Nephron progenitor cell (in vitro differentiated cells): ENCODE measurements around the gene EPHA8.

Experiments
- DNase-seq: peaks from one replicate; pipeline ENCODE4 v3.0.0; 2021
- H3K27ac Mint-ChIP-seq: 2 replicates; pipeline ENCODE4 v1.8.0; 2021; ENCODE audit warnings: mild to moderate bottlenecking, moderate library complexity, mixed read lengths
- H3K27me3 Mint-ChIP-seq: 2 replicates; pipeline ENCODE4 v1.8.0; 2021; ENCODE audit warnings: mild to moderate bottlenecking, low read depth, mixed read lengths; ENCODE audit not compliant: poor library complexity
- H3K36me3 Mint-ChIP-seq: 2 replicates; pipeline ENCODE4 v1.8.0; 2021; ENCODE audit warnings: low read depth, mixed read lengths
- H3K4me1 Mint-ChIP-seq: 2 replicates; pipeline ENCODE4 v1.8.0; 2021; ENCODE audit warnings: mixed read lengths
- H3K4me3 Mint-ChIP-seq: 2 replicates; pipeline ENCODE4 v1.8.0; 2021; ENCODE audit warnings: mild to moderate bottlenecking, moderate library complexity, mixed read lengths
- H3K9me3 Mint-ChIP-seq: 2 replicates; pipeline ENCODE4 v1.8.0; 2021; ENCODE audit warnings: mild to moderate bottlenecking, moderate library complexity, mixed read lengths
- TF ChIP-seq, protein P1 (sequence below): fragments of 200-600 bp; sonication (generic); IDR thresholded peaks from 2 replicates; pipeline ENCODE4 v1.5.0; 2021; ENCODE audit warnings: antibody characterized with exemption

EPHA8 gene

DNA sequence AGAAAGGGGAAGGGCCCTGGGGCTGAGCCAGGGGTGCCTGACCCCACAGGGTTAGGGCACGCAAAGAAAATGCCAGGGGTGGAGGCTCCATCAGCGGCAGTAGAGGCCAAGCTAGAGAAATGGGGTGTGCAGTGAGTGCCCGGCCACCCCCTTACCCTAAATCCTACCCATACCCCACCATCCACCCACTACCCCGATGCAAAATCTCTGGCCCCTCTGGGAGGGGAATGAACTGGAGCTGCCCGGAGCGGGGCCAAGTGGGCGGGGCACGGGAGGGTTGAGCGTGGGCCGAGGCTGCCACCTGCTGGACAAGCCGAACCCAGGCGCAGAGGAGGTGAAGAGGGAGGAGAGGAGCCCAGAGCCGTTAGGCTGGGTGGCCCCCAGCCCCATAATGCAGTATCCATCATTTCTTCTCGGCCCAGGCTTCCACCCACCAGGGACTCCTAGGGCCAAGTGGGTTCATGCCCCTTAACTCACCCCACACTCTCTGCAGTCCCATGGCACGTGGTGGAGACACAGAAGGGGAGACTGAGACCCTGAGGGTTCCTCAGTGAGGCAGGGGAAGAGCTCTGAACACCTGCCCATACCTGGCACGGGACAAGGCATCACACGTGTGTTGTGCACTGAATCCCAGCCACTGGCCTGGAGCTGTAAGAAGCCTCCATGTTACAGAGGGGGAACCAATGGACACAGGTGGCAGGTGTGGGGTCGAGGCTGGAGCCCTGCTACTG lies 78.8 kb downstream of the EPHA8 start:
- peak; percentile 94 for DNase-seq
- TF ChIP-seq, protein P1, sequence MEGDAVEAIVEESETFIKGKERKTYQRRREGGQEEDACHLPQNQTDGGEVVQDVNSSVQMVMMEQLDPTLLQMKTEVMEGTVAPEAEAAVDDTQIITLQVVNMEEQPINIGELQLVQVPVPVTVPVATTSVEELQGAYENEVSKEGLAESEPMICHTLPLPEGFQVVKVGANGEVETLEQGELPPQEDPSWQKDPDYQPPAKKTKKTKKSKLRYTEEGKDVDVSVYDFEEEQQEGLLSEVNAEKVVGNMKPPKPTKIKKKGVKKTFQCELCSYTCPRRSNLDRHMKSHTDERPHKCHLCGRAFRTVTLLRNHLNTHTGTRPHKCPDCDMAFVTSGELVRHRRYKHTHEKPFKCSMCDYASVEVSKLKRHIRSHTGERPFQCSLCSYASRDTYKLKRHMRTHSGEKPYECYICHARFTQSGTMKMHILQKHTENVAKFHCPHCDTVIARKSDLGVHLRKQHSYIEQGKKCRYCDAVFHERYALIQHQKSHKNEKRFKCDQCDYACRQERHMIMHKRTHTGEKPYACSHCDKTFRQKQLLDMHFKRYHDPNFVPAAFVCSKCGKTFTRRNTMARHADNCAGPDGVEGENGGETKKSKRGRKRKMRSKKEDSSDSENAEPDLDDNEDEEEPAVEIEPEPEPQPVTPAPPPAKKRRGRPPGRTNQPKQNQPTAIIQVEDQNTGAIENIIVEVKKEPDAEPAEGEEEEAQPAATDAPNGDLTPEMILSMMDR: peak; percentile 92
- no peaks in the 10 kb centered on the region for H3K36me3 Mint-ChIP-seq
- H3K27me3 Mint-ChIP-seq: peaks cover 39% of the 10 kb centered on the region
- H3K4me1 Mint-ChIP-seq: no peaks in the 10 kb centered on the region
- H3K27ac Mint-ChIP-seq: no peak overlapping the region
- no peaks in the 10 kb centered on the region for H3K9me3 Mint-ChIP-seq
- H3K4me3 Mint-ChIP-seq: no peak overlapping the region

DNA sequence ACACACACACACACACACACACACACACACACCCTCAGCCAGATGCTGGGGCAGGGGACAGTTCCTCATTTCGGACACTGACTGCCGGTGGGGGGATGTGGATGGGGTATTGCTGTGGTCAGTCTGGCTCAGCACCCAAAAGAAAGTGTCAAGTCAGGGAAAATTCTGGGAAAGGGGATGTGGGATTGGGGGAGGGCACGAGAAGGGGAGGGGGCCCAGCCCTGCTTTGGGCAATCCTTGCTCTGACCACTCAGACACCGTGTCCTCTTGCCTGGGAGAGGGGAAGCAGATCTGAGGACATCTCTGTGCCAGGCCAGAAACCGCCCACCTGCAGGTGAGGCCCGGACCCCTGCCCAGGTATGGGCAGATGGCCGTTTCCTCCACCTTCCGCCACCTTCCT lies 80.1 kb downstream of the EPHA8 start, which contains the start of gene C1QC:
C1QC (plus strand) TSS at position 253 of the 400 bp plus-strand sequence. CDS start 391 bp downstream, outside the sequence.
- Mint-ChIP-seq H3K4me3 (no peak within 1 kb of the TSS), H3K4me1 (no peaks in the 10 kb centered on the region), H3K27ac (no peak within 1 kb of the TSS), H3K9me3 (no peaks in the 10 kb centered on the region), H3K27me3 (peaks cover 48% of the 10 kb centered on the region), H3K36me3 (no peaks in the 10 kb centered on the region)
- TF ChIP-seq, protein P1: no peak
- no peak for DNase-seq

DNA sequence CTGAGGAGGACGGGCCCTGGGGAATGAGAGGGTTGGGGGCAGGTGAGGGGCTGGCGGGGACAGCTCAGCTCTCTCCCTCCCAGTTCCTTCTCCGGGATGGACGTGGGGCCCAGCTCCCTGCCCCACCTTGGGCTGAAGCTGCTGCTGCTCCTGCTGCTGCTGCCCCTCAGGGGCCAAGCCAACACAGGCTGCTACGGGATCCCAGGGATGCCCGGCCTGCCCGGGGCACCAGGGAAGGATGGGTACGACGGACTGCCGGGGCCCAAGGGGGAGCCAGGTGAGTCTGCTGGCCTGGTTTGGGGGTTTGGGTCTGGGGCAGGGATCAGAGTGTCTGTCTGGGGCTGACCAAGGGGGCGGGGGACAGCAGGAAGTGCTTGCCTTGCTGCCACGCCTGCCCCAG lies 80.6 kb downstream of the EPHA8 start:
- TF ChIP-seq, protein P1: no peak
- Mint-ChIP-seq H3K9me3 (no peaks in the 10 kb centered on the region), H3K27ac (no peak overlapping the region), H3K4me3 (no peak overlapping the region), H3K27me3 (peaks cover 51% of the 10 kb centered on the region), H3K36me3 (no peaks in the 10 kb centered on the region), H3K4me1 (no peaks in the 10 kb centered on the region)
- no peak for DNase-seq

DNA sequence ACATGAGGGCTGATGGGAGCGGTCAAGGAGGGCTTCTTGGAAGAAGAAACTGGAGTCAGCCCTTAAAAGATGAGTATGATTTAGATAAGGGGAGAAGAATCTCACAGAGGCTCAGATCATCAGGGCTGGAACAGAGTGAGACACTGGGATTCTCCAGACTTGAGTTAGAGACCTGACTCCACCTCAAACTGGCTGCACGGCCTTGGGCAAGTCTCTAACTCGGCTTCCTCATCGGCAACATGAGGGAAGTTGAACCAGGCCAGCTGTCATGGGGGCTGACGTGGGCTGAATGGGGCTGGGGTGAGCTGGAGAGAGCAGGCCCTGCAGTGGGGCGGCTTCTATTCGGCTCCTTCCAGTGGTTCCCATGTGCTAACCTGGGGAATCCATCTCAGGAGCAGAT lies 82.6 kb downstream of the EPHA8 start:
- DNase-seq: no peak
- no peak overlapping the region for H3K4me3 Mint-ChIP-seq
- H3K4me1 Mint-ChIP-seq: no peaks in the 10 kb centered on the region
- H3K27ac Mint-ChIP-seq: no peak overlapping the region
- TF ChIP-seq, protein P1: no peak
- H3K9me3 Mint-ChIP-seq: no peaks in the 10 kb centered on the region
- H3K27me3 Mint-ChIP-seq: peaks cover 39% of the 10 kb centered on the region
- no peaks in the 10 kb centered on the region for H3K36me3 Mint-ChIP-seq

DNA sequence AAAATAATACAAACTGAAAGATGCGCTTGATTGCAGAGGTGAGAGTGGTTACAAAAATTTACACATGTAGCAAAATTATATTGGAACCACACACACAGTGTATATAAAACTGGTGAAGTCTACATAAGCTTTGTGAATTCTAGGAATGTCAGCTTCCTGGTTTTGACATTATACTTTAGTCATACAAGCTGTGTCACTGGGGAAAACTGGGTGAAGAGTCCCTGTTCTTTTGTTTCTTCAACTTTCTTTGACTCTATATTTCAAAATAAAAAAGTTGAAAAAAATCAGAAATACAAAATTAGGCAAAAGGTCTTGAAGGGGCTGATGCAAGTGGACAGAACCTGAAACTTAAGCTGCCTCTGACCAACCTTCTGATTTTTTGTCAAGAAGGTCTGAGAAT lies 83.1 kb downstream of the EPHA8 start:
- no peak for DNase-seq
- no peak overlapping the region for H3K27ac Mint-ChIP-seq
- H3K4me1 Mint-ChIP-seq: no peaks in the 10 kb centered on the region
- H3K9me3 Mint-ChIP-seq: no peaks in the 10 kb centered on the region
- peaks cover 37% of the 10 kb centered on the region for H3K27me3 Mint-ChIP-seq
- H3K4me3 Mint-ChIP-seq: no peak overlapping the region
- TF ChIP-seq, protein P1: no peak
- H3K36me3 Mint-ChIP-seq: no peaks in the 10 kb centered on the region

DNA sequence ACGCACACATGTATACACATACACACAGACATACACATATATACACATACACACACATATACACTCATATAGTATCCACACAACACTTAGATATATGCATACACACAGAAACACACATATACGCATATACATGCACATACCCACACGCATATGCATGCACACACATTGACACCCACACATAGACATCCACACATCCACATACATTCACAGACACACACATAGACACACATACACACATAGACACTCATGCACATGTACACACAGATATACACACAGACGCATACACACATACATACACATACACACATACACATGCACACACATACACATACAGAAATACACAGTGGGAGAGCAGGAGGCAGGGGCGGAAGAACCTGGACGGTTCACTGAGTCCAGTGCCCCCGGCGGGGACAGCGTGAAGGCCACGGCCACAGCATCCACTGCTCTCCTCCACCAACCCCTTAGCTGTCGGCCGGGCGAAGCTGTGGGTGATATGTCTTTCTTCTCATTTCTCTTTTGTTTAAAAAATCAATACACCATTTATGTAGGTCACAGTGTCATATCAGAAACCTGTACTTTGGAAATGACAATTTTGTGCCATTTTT lies 86.9 kb downstream of the EPHA8 start:
- Mint-ChIP-seq H3K27me3 (peaks cover 39% of the 10 kb centered on the region), H3K27ac (no peak overlapping the region), H3K4me1 (peaks cover 12% of the 10 kb centered on the region), H3K9me3 (no peaks in the 10 kb centered on the region), H3K36me3 (no peaks in the 10 kb centered on the region), H3K4me3 (no peak overlapping the region)
- no peak for DNase-seq
- TF ChIP-seq, protein P1: no peak
